ENCODE results near the gene EFTUD2.

EFTUD2 gene

DNA sequence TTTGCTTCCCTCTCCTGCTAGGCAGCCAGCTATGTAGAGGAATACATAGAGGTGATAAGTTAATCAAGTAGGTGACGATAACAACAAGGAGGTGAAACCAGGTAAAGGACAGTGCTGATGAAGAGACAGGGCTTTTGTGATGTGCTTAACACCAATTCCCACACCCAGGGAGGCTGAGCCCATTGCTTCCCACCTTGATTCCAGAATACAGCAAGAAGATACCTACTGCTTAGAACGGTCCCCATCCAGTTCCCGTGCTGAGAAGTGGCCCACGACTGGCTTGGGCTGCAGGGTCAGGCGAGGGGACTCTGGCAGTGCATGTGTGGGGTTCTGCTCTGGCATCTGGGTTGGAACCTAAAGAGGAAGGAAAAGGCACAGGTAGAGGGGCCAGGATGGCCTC, 32.1 kb upstream of the EFTUD2 start:
- DNase-seq (ENCODE audit: low read depth): no peak
- no peak overlapping the region for H3K4me3 ChIP-seq (ENCODE audit: low read depth, low read length)
- no peak for TF ChIP-seq CTCF (conservative IDR thresholded peaks at IDR 0.05; ENCODE audit: low read depth, low read length)

GRCh38 chr17:44930667-44931066, 31.4 kb upstream of the EFTUD2 start:
- H3K4me3 ChIP-seq (ENCODE audit: low read depth, low read length): no peak overlapping the region
- DNase-seq (ENCODE audit: low read depth): no peak
- TF ChIP-seq CTCF (conservative IDR thresholded peaks at IDR 0.05; ENCODE audit: low read depth, low read length): no peak

DNA sequence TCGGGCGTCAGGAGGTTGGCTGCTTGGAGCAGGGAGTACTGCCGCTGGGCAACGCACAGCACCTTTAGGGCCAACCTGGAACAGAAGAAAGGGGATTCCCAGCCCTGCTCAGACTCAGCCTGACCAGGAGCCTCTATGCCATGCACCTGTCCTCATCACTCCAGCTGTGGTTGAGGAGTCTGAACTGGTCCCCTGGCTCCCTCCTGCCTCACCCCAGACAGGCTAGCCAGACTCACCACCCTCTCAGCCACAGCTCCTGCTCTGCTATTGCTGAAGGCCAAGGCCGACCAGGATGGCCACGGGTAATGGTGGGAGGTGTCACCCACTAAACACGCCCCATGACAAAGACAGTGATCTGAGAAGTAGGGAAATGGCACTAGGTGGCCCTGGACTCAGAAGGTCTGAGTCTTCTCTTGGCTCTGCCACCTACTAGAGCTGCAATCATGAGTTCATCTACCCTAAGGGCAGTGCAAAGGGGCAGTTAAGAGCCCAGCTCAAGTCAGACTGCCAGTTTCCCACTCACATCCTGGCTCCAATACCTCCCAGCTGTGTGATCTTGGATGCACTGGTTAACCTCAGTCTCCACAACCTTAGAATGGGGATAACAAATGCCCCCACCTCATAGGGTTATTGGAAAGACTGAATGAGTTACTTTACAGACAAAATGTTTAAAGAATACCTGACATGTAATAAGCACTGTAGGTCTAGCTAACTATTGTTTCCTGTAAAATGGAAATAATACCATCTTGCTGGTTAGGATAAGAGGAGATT, 29.9 kb upstream of the EFTUD2 start:
- TF ChIP-seq CTCF (conservative IDR thresholded peaks at IDR 0.05; ENCODE audit: low read depth, low read length): no peak
- no peak overlapping the region for H3K4me3 ChIP-seq (ENCODE audit: low read depth, low read length)
- no peak for DNase-seq (ENCODE audit: low read depth)

DNA sequence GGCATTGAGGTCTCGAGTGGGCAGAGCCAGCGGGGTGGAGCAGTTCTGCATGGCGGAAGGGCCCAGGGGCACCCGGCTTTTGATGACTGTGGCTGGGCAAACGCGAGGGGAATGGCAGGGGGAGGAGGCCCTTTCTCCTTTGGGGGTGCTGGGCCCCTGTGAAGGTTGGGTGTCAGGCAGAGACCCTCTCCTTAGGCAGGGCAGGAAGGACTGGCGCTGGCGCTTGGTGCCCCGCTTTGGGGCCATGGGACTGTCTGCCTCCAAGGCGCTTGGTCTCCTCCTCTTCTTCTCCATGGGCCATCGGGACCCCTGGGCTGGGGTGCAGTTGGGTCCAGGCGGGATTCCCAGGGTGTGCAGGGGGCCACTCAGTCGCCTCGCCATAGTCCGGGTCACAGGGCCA, 28.9 kb upstream of the EFTUD2 start:
- no peak for DNase-seq (ENCODE audit: low read depth)
- no peak for TF ChIP-seq CTCF (conservative IDR thresholded peaks at IDR 0.05; ENCODE audit: low read depth, low read length)
- no peak overlapping the region for H3K4me3 ChIP-seq (ENCODE audit: low read depth, low read length)

- no peak for DNase-seq (ENCODE audit: low read depth)
- no peak overlapping the region for H3K4me3 ChIP-seq (ENCODE audit: low read depth, low read length)
- no peak for TF ChIP-seq CTCF (conservative IDR thresholded peaks at IDR 0.05; ENCODE audit: low read depth, low read length)
Measured at GRCh38 chr17:44927696-44928095, 28.5 kb upstream of the EFTUD2 start.

DNA sequence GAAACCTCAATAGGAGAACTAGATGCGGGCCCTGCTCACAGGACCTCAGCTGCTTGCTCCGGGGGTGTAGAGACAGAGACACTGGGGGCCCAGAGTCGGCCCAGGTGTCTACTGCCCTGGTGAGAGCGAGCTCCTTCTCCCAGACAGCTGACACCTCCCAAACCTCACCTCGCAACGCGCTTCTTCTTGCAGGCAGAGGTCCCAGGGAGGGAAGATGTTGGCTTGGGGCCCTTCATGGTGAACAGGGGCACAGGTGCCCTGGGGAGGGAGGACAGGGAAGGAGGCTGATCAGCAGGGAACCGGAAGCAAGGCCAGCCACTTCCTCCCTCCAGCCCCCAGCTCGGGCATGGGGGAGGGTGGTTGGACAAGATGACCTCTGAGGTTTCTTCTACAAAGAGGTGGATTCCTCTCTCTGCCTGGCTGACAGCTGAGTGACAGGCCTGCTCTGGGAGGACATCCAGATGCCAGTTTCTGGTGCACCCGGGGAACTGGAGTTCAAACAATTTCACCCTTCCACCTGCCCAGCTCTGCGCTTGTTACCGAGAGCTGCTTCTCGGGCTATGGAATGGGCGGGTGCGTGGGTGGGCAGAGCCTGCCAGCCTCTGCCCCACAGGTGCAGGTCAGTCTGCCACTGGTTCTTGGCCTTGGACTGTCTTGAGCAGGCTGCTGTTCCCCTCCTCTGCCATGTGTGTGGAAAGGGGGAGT, 27.7 kb upstream of the EFTUD2 start:
- no peak for DNase-seq (ENCODE audit: low read depth)
- TF ChIP-seq CTCF (conservative IDR thresholded peaks at IDR 0.05; ENCODE audit: low read depth, low read length): no peak
- H3K4me3 ChIP-seq (ENCODE audit: low read depth, low read length): no peak overlapping the region

Data from choroid plexus epithelial cell (primary cell).